Bronchial epithelial cell (primary cell): ENCODE data around the gene RHOBTB1. TPM values are rescaled to one million over a fixed set of nuclear protein-coding genes. Genes with fewer than 3 reads are reported as not detected.
"Not testable (repeated sequence)": the region's sequence is repeated elsewhere in the genome, so short reads cannot be mapped to it uniquely, and the experiment has no call there.

Experiments used
- DNase-seq: peaks from one replicate; pipeline ENCODE4 v3.0.0-alpha.2; 2010; ENCODE audit warnings: low read depth
- FAIRE-seq: peaks from 2 replicates; lab custom pipeline; 2011; peaks lifted over from hg19 to GRCh38; lab: Jason Lieb, UNC
- H3K27me3 ChIP-seq: 2 replicates; pipeline ENCODE4 v1.5.1; 2011; ENCODE audit warnings: low read length; ENCODE audit not compliant: control insufficient read depth, insufficient read depth
- H3K36me3 ChIP-seq: 2 replicates; pipeline ENCODE4 v1.5.1; 2011; ENCODE audit warnings: low read length; ENCODE audit not compliant: control insufficient read depth, insufficient read depth
- H3K4me3 ChIP-seq: 2 replicates; pipeline ENCODE4 v1.5.1; 2011; ENCODE audit warnings: mild to moderate bottlenecking, low read depth, low read length, control low read depth
- total RNA-seq: library from RNA; depleted of rRNA; stranded (reverse); fragments of >200 nt; gene quantifications from 2 replicates; pipeline ENCODE4 v1.2.1, GENCODE V29; 2014
- TF ChIP-seq, protein P1 (sequence below): IDR thresholded peaks from 2 replicates; pipeline ENCODE4 v1.5.1; 2011; ENCODE audit warnings: mild to moderate bottlenecking, moderate library complexity, low read length, control low read depth, inconsistent platforms; ENCODE audit not compliant: insufficient read depth, severe bottlenecking

RHOBTB1 gene
- total RNA-seq, 1 donor from 2014 or later: 6.3 TPM

DNA sequence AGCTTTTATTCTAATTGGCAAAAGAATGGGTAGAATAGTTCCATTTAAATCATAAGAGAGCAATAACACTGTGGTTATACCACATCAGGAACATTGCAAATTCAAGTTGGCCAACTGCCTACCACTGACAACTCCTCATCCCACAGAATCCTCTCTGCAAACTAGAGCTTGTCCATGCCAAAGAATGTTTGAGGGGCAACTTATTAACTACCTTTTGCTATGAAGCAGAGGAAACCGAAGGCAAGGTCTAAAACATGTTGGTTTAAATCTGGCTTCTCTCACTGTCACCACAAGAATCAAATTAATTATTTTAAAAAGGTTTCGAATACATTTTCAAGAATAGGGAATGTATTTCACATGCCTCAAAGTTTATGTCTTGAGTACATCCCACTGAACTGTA, 36.0 kb downstream of the RHOBTB1 start:
- Histone ChIP-seq H3K4me3 (no peak overlapping the region), H3K27me3 (no peaks in the 10 kb centered on the region), H3K36me3 (peaks cover 1% of the 10 kb centered on the region)
- TF ChIP-seq, protein P1, sequence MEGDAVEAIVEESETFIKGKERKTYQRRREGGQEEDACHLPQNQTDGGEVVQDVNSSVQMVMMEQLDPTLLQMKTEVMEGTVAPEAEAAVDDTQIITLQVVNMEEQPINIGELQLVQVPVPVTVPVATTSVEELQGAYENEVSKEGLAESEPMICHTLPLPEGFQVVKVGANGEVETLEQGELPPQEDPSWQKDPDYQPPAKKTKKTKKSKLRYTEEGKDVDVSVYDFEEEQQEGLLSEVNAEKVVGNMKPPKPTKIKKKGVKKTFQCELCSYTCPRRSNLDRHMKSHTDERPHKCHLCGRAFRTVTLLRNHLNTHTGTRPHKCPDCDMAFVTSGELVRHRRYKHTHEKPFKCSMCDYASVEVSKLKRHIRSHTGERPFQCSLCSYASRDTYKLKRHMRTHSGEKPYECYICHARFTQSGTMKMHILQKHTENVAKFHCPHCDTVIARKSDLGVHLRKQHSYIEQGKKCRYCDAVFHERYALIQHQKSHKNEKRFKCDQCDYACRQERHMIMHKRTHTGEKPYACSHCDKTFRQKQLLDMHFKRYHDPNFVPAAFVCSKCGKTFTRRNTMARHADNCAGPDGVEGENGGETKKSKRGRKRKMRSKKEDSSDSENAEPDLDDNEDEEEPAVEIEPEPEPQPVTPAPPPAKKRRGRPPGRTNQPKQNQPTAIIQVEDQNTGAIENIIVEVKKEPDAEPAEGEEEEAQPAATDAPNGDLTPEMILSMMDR: no peak
- FAIRE-seq: no peak
- DNase-seq: no peak

DNA sequence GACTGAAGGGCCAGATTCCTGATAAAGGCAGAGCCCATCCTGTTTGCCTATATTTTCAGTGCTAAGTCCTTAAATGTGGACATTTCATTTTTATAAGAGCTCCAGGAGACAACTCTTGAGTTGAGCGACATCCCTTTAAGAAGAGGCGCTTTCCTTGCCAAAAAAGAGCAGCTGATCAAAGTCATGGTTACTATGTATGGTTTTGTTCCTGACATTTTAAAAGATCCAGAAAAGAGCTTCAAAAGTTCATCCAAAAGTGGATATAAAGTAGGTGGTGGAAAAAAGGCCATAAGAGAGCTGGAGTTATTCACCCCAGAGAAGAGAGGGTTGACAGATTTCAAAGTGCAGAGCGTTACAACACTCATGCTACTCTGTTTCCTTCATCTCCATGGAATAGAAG, 36.7 kb downstream of the RHOBTB1 start:
- Histone ChIP-seq H3K36me3 (peaks cover 1% of the 10 kb centered on the region), H3K4me3 (no peak overlapping the region), H3K27me3 (no peaks in the 10 kb centered on the region)
- DNase-seq (no peak), FAIRE-seq (no peak)
- TF ChIP-seq, protein P1: no peak

DNA sequence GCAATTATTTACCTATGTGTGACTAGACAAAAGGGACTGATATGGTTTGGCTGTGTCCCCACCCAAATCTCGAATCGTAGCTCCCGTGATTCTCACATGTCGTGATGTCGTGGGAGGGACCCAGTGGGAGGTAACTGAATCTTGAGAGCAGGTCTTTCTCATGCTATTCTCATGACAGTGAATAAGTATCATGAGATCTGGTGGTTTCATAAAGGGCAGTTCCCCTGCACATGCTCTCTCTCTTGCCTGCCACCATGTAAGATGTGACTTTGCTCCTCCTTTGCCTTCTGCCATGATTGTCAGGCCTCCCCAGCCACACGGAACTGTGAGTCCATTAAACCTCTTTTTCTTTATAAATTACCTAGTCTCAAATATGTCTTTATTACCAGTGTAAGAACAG, 37.2 kb downstream of the RHOBTB1 start:
- H3K36me3 ChIP-seq, FAIRE-seq, H3K4me3 ChIP-seq, DNase-seq, H3K27me3 ChIP-seq: not testable (repeated sequence)

DNA sequence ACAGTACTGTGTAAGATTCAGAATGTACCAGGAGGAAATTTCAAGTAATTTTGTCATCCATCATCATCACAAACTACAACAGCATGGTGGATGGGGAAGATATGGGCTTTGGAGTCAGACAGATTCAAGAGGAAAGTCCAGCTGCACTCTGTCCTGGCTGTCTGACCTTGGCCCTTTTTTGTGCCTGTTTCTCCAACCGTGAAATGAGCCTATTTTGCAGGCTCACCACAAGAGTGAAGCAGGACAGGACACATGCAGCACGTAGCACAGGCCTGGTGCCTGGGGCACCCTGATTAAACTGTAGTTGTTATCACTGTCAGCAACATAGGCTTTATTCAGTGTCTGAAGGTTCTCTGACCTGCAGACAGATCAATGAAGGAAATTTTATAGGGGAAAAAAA, 37.6 kb downstream of the RHOBTB1 start:
- DNase-seq (no peak), FAIRE-seq (no peak)
- TF ChIP-seq, protein P1: no peak
- Histone ChIP-seq H3K27me3 (no peaks in the 10 kb centered on the region), H3K4me3 (no peak overlapping the region), H3K36me3 (peaks cover 1% of the 10 kb centered on the region)

DNA sequence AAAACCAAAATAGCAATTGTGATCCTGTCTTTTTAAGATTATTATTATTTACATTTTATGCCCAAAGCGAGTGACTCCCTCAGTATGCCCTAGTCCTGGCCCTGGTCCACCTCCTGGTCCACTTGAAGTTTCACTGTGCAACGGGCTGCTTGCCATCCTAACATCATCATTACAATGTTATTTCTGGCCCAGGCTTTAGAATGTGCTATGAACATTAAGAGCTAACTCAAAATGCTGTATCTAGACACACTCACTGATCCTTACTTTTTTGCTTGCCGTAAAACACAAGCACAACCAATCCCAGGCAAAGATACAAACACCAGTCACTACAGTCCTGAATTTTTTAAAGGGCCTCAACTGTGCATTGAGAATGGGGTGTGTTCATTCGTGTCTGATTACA, 38.4 kb downstream of the RHOBTB1 start:
- peaks cover 1% of the 10 kb centered on the region for H3K36me3 ChIP-seq
- FAIRE-seq: no peak
- H3K27me3 ChIP-seq: no peaks in the 10 kb centered on the region
- no peak for DNase-seq
- H3K4me3 ChIP-seq: no peak overlapping the region
- TF ChIP-seq, protein P1: no peak

DNA sequence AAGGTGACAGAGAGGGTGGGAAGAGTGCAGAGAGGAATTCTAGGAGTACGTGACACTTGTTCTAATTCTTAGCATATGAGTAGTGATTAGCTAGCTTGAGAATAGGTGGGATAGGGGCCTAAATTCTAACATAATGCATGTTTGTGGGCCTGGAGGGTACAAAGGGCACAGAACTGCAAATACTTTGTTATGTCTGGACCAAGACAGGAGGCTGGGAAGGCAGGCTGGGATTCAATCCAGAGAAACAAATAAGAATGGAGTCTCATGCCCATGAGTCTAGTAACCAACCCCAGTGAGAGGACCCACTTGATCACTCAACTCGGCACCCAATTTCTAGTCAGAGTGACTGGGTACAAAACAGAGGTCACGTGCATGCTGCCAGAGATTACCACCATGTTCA, 40.9 kb downstream of the RHOBTB1 start:
- Histone ChIP-seq H3K27me3 (no peaks in the 10 kb centered on the region), H3K4me3 (no peak overlapping the region), H3K36me3 (no peaks in the 10 kb centered on the region)
- FAIRE-seq (no peak), DNase-seq (no peak)
- TF ChIP-seq, protein P1: no peak
